ENCODE data around the gene FDX2. TPM values are rescaled to one million over a fixed set of nuclear protein-coding genes. Genes with fewer than 3 reads are reported as not detected.

Gene FDX2
- total RNA-seq, 1 donor from 2014 or later = 16.0 TPM

GRCh38 chr19:10290357-10290875 is 25.4 kb downstream of the FDX2 start:
- no peak for DNase-seq
- Mint-ChIP-seq H3K4me1 (ENCODE audit: low read depth, unreplicated experiment) (peaks cover 5% of the 10 kb centered on the region), H3K4me3 (ENCODE audit: unreplicated experiment) (peak overlapping the region; percentile 74)

DNA sequence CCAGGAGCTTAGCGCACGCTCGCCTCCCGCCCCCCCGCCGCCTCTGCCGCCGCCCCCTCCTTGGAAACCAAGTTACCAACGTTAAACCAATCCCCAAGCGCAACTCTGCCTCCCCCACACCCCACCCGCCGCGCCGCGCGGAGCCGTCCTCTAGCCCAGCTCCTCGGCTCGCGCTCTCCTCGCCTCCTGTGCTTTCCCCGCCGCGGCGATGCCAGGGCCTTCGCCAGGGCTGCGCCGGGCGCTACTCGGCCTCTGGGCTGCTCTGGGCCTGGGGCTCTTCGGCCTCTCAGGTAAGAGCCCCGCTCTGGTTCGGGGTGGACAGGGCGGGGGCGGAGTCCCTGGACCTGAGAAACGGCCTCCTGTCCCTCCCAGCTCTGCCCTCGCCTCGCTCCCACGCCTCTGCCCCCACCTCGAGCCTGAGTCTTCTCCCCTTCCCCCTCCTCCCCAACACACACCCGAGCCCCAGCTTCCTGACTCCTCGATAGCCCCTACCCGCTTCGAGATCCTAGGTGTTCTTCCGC is 25.9 kb downstream of the FDX2 start, which contains the start of gene ICAM5:
Gene ICAM5 (plus strand): TSS at position 117 of the 521 bp plus-strand sequence. CDS start 92 bp downstream, at position 209.
- Mint-ChIP-seq H3K27me3 (ENCODE audit: unreplicated experiment) (peaks cover 38% of the 10 kb centered on the region), H3K36me3 (ENCODE audit: unreplicated experiment) (no peaks in the 10 kb centered on the region), H3K4me1 (ENCODE audit: low read depth, unreplicated experiment) (peaks cover 5% of the 10 kb centered on the region), H3K9me3 (ENCODE audit: unreplicated experiment) (peaks cover 14% of the 10 kb centered on the region), H3K27ac (ENCODE audit: unreplicated experiment) (no peak within 1 kb of the TSS), H3K4me3 (ENCODE audit: unreplicated experiment) (peak within 1 kb of the TSS; percentile 74)
- DNase-seq = peak; percentile 40
- TF ChIP-seq, protein P1, sequence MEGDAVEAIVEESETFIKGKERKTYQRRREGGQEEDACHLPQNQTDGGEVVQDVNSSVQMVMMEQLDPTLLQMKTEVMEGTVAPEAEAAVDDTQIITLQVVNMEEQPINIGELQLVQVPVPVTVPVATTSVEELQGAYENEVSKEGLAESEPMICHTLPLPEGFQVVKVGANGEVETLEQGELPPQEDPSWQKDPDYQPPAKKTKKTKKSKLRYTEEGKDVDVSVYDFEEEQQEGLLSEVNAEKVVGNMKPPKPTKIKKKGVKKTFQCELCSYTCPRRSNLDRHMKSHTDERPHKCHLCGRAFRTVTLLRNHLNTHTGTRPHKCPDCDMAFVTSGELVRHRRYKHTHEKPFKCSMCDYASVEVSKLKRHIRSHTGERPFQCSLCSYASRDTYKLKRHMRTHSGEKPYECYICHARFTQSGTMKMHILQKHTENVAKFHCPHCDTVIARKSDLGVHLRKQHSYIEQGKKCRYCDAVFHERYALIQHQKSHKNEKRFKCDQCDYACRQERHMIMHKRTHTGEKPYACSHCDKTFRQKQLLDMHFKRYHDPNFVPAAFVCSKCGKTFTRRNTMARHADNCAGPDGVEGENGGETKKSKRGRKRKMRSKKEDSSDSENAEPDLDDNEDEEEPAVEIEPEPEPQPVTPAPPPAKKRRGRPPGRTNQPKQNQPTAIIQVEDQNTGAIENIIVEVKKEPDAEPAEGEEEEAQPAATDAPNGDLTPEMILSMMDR (IDR thresholded peaks at IDR 0.05; ENCODE audit: partially characterized antibody, unreplicated experiment) = no peak

More at GRCh38 chr19:10290357-10290875, 25.4 kb downstream of the FDX2 start:
- H3K27ac Mint-ChIP-seq (ENCODE audit: unreplicated experiment) = no peak overlapping the region
- TF ChIP-seq, protein P1 (IDR thresholded peaks at IDR 0.05; ENCODE audit: partially characterized antibody, unreplicated experiment) = no peak
- peaks cover 12% of the 10 kb centered on the region for H3K9me3 Mint-ChIP-seq (ENCODE audit: unreplicated experiment)
- peaks cover 38% of the 10 kb centered on the region for H3K27me3 Mint-ChIP-seq (ENCODE audit: unreplicated experiment)
- H3K36me3 Mint-ChIP-seq (ENCODE audit: unreplicated experiment) = no peaks in the 10 kb centered on the region

DNA sequence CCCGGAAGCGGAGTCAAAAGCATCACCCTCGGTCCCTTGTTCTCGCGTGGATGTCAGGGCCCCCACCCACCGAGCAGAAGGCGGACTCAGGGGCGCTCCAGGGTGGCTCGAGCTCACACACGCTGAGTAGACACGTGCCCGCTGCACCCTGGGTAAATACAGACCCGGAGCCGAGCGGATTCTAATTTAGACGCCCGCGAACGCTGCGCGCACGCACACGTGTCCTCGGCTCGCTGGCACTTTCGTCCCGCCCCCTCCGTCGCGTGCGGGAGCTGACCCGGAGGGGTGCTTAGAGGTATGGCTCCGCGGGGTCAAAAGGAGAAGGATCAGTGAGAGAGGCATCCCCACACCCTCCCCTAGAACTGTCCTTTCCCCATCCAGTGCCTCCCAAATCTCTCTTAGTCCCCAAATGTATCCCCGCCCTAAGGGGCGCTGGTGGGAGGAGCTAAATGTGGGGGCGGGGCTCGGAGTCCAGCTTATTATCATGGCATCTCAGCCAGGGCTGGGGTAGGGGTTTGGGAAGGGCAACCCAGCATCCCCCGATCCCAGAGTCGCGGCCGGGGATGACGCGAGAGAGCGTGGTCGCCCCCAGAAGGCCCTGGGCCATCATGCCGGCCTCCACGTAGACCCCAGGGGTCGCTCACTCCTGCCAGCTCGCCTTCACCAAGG is 26.5 kb downstream of the FDX2 start:
- peaks cover 14% of the 10 kb centered on the region for H3K9me3 Mint-ChIP-seq (ENCODE audit: unreplicated experiment)
- TF ChIP-seq, protein P1 (IDR thresholded peaks at IDR 0.05; ENCODE audit: partially characterized antibody, unreplicated experiment) = no peak
- no peaks in the 10 kb centered on the region for H3K36me3 Mint-ChIP-seq (ENCODE audit: unreplicated experiment)
- peak overlapping the region; percentile 31 for H3K4me3 Mint-ChIP-seq (ENCODE audit: unreplicated experiment)
- peaks cover 34% of the 10 kb centered on the region for H3K27me3 Mint-ChIP-seq (ENCODE audit: unreplicated experiment)
- peak; percentile 46 for DNase-seq
- peaks cover 5% of the 10 kb centered on the region for H3K4me1 Mint-ChIP-seq (ENCODE audit: low read depth, unreplicated experiment)
- H3K27ac Mint-ChIP-seq (ENCODE audit: unreplicated experiment) = no peak overlapping the region

- H3K4me1 Mint-ChIP-seq (ENCODE audit: low read depth, unreplicated experiment) = peaks cover 5% of the 10 kb centered on the region
- DNase-seq = no peak
- no peak overlapping the region for H3K27ac Mint-ChIP-seq (ENCODE audit: unreplicated experiment)
- H3K36me3 Mint-ChIP-seq (ENCODE audit: unreplicated experiment) = no peaks in the 10 kb centered on the region
- peaks cover 14% of the 10 kb centered on the region for H3K9me3 Mint-ChIP-seq (ENCODE audit: unreplicated experiment)
- H3K27me3 Mint-ChIP-seq (ENCODE audit: unreplicated experiment) = peaks cover 31% of the 10 kb centered on the region
- TF ChIP-seq, protein P1 (IDR thresholded peaks at IDR 0.05; ENCODE audit: partially characterized antibody, unreplicated experiment) = no peak
- H3K4me3 Mint-ChIP-seq (ENCODE audit: unreplicated experiment) = peak overlapping the region; percentile 31
Observed at GRCh38 chr19:10288662-10289166, 27.1 kb downstream of the FDX2 start.

Data from glutamatergic neuron (in vitro differentiated cells).